Superior temporal gyrus (tissue), 1 donor: ENCODE data around the gene DYDC1.
"Not testable (repeated sequence)": the region's sequence is repeated elsewhere in the genome, so short reads cannot be mapped to it uniquely, and the experiment has no call there.

ENCODE experiments used
- DNase-seq: peaks from one replicate; pipeline ENCODE4 v3.0.0-alpha.2; 2016; ENCODE audit errors: extremely low spot score

DYDC1 gene

GRCh38 chr10:80344276-80344675 is 12.3 kb downstream of the DYDC1 start:
- DNase-seq, result no peak

GRCh38 chr10:80333983-80334382 is 22.6 kb downstream of the DYDC1 start:
- no peak for DNase-seq

GRCh38 chr10:80324891-80325364 is 31.6 kb downstream of the DYDC1 start:
- DNase-seq, result no peak

GRCh38 chr10:80324086-80324485 is 32.5 kb downstream of the DYDC1 start:
- DNase-seq, result no peak

GRCh38 chr10:80323311-80323710 is 33.2 kb downstream of the DYDC1 start:
- no peak for DNase-seq

- DNase-seq, result no peak
These were observed 33.8 kb downstream of the DYDC1 start for GRCh38 chr10:80322711-80323110.

- no peak for DNase-seq
These were observed 34.4 kb downstream of the DYDC1 start for GRCh38 chr10:80322158-80322557.

- no peak for DNase-seq
These were observed 35.4 kb downstream of the DYDC1 start for GRCh38 chr10:80321183-80321582.

- no peak for DNase-seq
These were observed 36.2 kb downstream of the DYDC1 start for GRCh38 chr10:80320377-80320776.

- DNase-seq, result no peak
These were observed 36.7 kb downstream of the DYDC1 start for GRCh38 chr10:80319725-80320290.

- no peak for DNase-seq
These were observed 37.2 kb downstream of the DYDC1 start for GRCh38 chr10:80319318-80319717.

- no peak for DNase-seq
These were observed 37.8 kb downstream of the DYDC1 start for GRCh38 chr10:80318742-80319141.

GRCh38 chr10:80315391-80315790 is 41.2 kb downstream of the DYDC1 start:
- DNase-seq, result no peak

- DNase-seq, result no peak
These were observed 43.0 kb downstream of the DYDC1 start for GRCh38 chr10:80313523-80313922.

GRCh38 chr10:80305989-80306388 is 50.6 kb downstream of the DYDC1 start:
- not testable (repeated sequence) for DNase-seq

GRCh38 chr10:80296942-80297341 is 59.6 kb downstream of the DYDC1 start:
- no peak for DNase-seq

- DNase-seq, result no peak
These were observed 63.8 kb downstream of the DYDC1 start for GRCh38 chr10:80292607-80293239.

GRCh38 chr10:80290474-80291220 is 65.9 kb downstream of the DYDC1 start:
- DNase-seq, result no peak

- DNase-seq, result no peak
These were observed 66.9 kb downstream of the DYDC1 start, which contains the start of gene MAT1A for GRCh38 chr10:80289451-80290287. Gene MAT1A, minus strand, starts transcription at chr10:80289658. Its CDS starts 235 bp downstream, at chr10:80289423.

GRCh38 chr10:80288849-80289248 is 67.7 kb downstream of the DYDC1 start:
- DNase-seq, result no peak
